ENCODE data around the gene ZC3H7B.
"Not testable (repeated sequence)": the region's sequence is repeated elsewhere in the genome, so short reads cannot be mapped to it uniquely, and the experiment has no call there.

ZC3H7B gene

GRCh38 chr22:41271787-41272186, 29.5 kb upstream of the ZC3H7B start:
- H3K4me1 Mint-ChIP-seq (ENCODE audit: low read depth): no peaks in the 10 kb centered on the region
- H3K9me3 Mint-ChIP-seq: no peaks in the 10 kb centered on the region
- H3K27me3 Mint-ChIP-seq: no peaks in the 10 kb centered on the region
- no peak overlapping the region for H3K4me3 Mint-ChIP-seq
- peaks cover 93% of the 10 kb centered on the region for H3K36me3 Mint-ChIP-seq (ENCODE audit: low read depth)
- no peak overlapping the region for H3K27ac Mint-ChIP-seq
- DNase-seq: no peak

- peaks cover 4% of the 10 kb centered on the region for H3K4me1 Mint-ChIP-seq (ENCODE audit: low read depth)
- H3K36me3 Mint-ChIP-seq (ENCODE audit: low read depth): peaks cover 93% of the 10 kb centered on the region
These were observed 28.2 kb upstream of the ZC3H7B start for GRCh38 chr22:41273128-41273527.

GRCh38 chr22:41274856-41275255, 26.5 kb upstream of the ZC3H7B start:
- no peak overlapping the region for H3K27ac Mint-ChIP-seq
- H3K4me3 Mint-ChIP-seq: no peak overlapping the region
- no peaks in the 10 kb centered on the region for H3K9me3 Mint-ChIP-seq
- H3K4me1 Mint-ChIP-seq (ENCODE audit: low read depth): peaks cover 6% of the 10 kb centered on the region
- DNase-seq: no peak
- H3K36me3 Mint-ChIP-seq (ENCODE audit: low read depth): peaks cover 95% of the 10 kb centered on the region
- H3K27me3 Mint-ChIP-seq: no peaks in the 10 kb centered on the region

More at GRCh38 chr22:41273128-41273527, 28.2 kb upstream of the ZC3H7B start:
- DNase-seq: no peak
- Mint-ChIP-seq H3K27me3 (no peaks in the 10 kb centered on the region), H3K4me3 (no peak overlapping the region), H3K9me3 (no peaks in the 10 kb centered on the region), H3K27ac (no peak overlapping the region)

GRCh38 chr22:41280065-41280464, 21.3 kb upstream of the ZC3H7B start:
- Mint-ChIP-seq H3K9me3 (no peaks in the 10 kb centered on the region), H3K4me1 (ENCODE audit: low read depth) (peaks cover 37% of the 10 kb centered on the region), H3K36me3 (ENCODE audit: low read depth) (peaks cover 93% of the 10 kb centered on the region), H3K4me3 (no peak overlapping the region), H3K27me3 (no peaks in the 10 kb centered on the region), H3K27ac (peak overlapping the region; percentile 59)
- DNase-seq: no peak

- no peak overlapping the region for H3K4me3 Mint-ChIP-seq
- H3K27me3 Mint-ChIP-seq: no peaks in the 10 kb centered on the region
- H3K4me1 Mint-ChIP-seq (ENCODE audit: low read depth): peaks cover 40% of the 10 kb centered on the region
- peak overlapping the region; percentile 59 for H3K27ac Mint-ChIP-seq
- H3K9me3 Mint-ChIP-seq: no peaks in the 10 kb centered on the region
- peaks cover 92% of the 10 kb centered on the region for H3K36me3 Mint-ChIP-seq (ENCODE audit: low read depth)
- DNase-seq: no peak
These were observed 20.5 kb upstream of the ZC3H7B start for GRCh38 chr22:41280854-41281253.

- Mint-ChIP-seq H3K27me3 (no peaks in the 10 kb centered on the region), H3K4me1 (ENCODE audit: low read depth) (peaks cover 47% of the 10 kb centered on the region), H3K36me3 (ENCODE audit: low read depth) (peaks cover 61% of the 10 kb centered on the region), H3K9me3 (no peaks in the 10 kb centered on the region), H3K4me3 (peak overlapping the region; percentile 94), H3K27ac (peak overlapping the region; percentile 99)
- no peak for DNase-seq
These were observed 16.9 kb upstream of the ZC3H7B start for GRCh38 chr22:41284465-41284864.

- peaks cover 47% of the 10 kb centered on the region for H3K4me1 Mint-ChIP-seq (ENCODE audit: low read depth)
- peak overlapping the region; percentile 94 for H3K4me3 Mint-ChIP-seq
- H3K27ac Mint-ChIP-seq: peak overlapping the region; percentile 99
- peak; percentile 90 for DNase-seq
- H3K27me3 Mint-ChIP-seq: no peaks in the 10 kb centered on the region
- no peaks in the 10 kb centered on the region for H3K9me3 Mint-ChIP-seq
- peaks cover 52% of the 10 kb centered on the region for H3K36me3 Mint-ChIP-seq (ENCODE audit: low read depth)
These were observed 15.9 kb upstream of the ZC3H7B start for GRCh38 chr22:41285441-41285819.

- Mint-ChIP-seq H3K4me3 (peak within 1 kb of the TSS; percentile 94), H3K36me3 (ENCODE audit: low read depth) (peaks cover 46% of the 10 kb centered on the region), H3K4me1 (ENCODE audit: low read depth) (peaks cover 41% of the 10 kb centered on the region), H3K27me3 (no peaks in the 10 kb centered on the region), H3K27ac (peak within 1 kb of the TSS; percentile 99), H3K9me3 (no peaks in the 10 kb centered on the region)
- peak; percentile 98 for DNase-seq
These were observed 15.3 kb upstream of the ZC3H7B start, which contains the start of gene RANGAP1 for GRCh38 chr22:41285820-41286638. Gene RANGAP1 (minus strand): TSS chr22:41286187. CDS start chr22:41281044, 5,143 bp downstream.

- Mint-ChIP-seq H3K9me3 (no peaks in the 10 kb centered on the region), H3K27ac (peak overlapping the region; percentile 99), H3K4me1 (ENCODE audit: low read depth) (peaks cover 36% of the 10 kb centered on the region), H3K36me3 (ENCODE audit: low read depth) (peaks cover 39% of the 10 kb centered on the region), H3K27me3 (no peaks in the 10 kb centered on the region), H3K4me3 (peak overlapping the region; percentile 94)
- DNase-seq: peak; percentile 55
These were observed 14.7 kb upstream of the ZC3H7B start for GRCh38 chr22:41286639-41287091.

GRCh38 chr22:41288245-41288946, 12.9 kb upstream of the ZC3H7B start:
- Mint-ChIP-seq H3K4me1 (ENCODE audit: low read depth) (peaks cover 28% of the 10 kb centered on the region), H3K27ac (peak overlapping the region; percentile 63), H3K36me3 (ENCODE audit: low read depth) (peaks cover 26% of the 10 kb centered on the region), H3K9me3 (no peaks in the 10 kb centered on the region), H3K4me3 (no peak overlapping the region), H3K27me3 (no peaks in the 10 kb centered on the region)
- no peak for DNase-seq

- peaks cover 15% of the 10 kb centered on the region for H3K36me3 Mint-ChIP-seq (ENCODE audit: low read depth)
- H3K27me3 Mint-ChIP-seq: no peaks in the 10 kb centered on the region
- H3K4me1 Mint-ChIP-seq (ENCODE audit: low read depth): peaks cover 19% of the 10 kb centered on the region
- no peak overlapping the region for H3K4me3 Mint-ChIP-seq
- H3K27ac Mint-ChIP-seq: no peak overlapping the region
- DNase-seq: no peak
- no peaks in the 10 kb centered on the region for H3K9me3 Mint-ChIP-seq
These were observed 11.7 kb upstream of the ZC3H7B start for GRCh38 chr22:41289671-41290070.

GRCh38 chr22:41290262-41291221, 10.8 kb upstream of the ZC3H7B start:
- no peak overlapping the region for H3K27ac Mint-ChIP-seq
- DNase-seq: no peak
- H3K9me3 Mint-ChIP-seq: no peaks in the 10 kb centered on the region
- no peaks in the 10 kb centered on the region for H3K27me3 Mint-ChIP-seq
- peaks cover 13% of the 10 kb centered on the region for H3K4me1 Mint-ChIP-seq (ENCODE audit: low read depth)
- no peak overlapping the region for H3K4me3 Mint-ChIP-seq
- peaks cover 7% of the 10 kb centered on the region for H3K36me3 Mint-ChIP-seq (ENCODE audit: low read depth)

- H3K4me1 Mint-ChIP-seq (ENCODE audit: low read depth); H3K36me3 Mint-ChIP-seq (ENCODE audit: low read depth); H3K27me3 Mint-ChIP-seq; H3K4me3 Mint-ChIP-seq; H3K27ac Mint-ChIP-seq; H3K9me3 Mint-ChIP-seq; DNase-seq: not testable (repeated sequence)
These were observed 6.5 kb upstream of the ZC3H7B start for GRCh38 chr22:41294816-41295215.
